Measurements from ENCODE around the gene MYO18B. TPM values are rescaled to one million over a fixed set of nuclear protein-coding genes. Genes with fewer than 3 reads are reported as not detected.

The MYO18B gene
- total RNA-seq, 2 experiments from 2014 or later, result 0.11 to 0.22 TPM

GRCh38 chr22:25758316-25758715 is 16.3 kb downstream of the MYO18B start:
- H3K27ac Mint-ChIP-seq, result no peak overlapping the region
- Histone ChIP-seq H3K9me3 (ENCODE audit: control insufficient read depth in 1 of 2, insufficient read depth in 1 of 2, low read length in 2 of 2) (no peaks in the 10 kb centered on the region), H3K4me1 (ENCODE audit: insufficient read depth, low read length) (no peaks in the 10 kb centered on the region), H3K27me3 (ENCODE audit: control insufficient read depth in 1 of 2, insufficient read depth in 2 of 2, low read length in 2 of 2) (peaks cover 0 to 3% of the 10 kb centered on the region in 2 experiments), H3K36me3 (ENCODE audit: insufficient read depth, low read length) (no peaks in the 10 kb centered on the region), H3K27ac (ENCODE audit: low read depth in 1 of 2, low read length in 2 of 2) (no peak overlapping the region), H3K4me3 (ENCODE audit: low read length) (no peak overlapping the region)
- DNase-seq (no peak), ATAC-seq (ENCODE audit: poor library complexity) (no peak)
- H3K36me3 Mint-ChIP-seq (ENCODE audit: low read depth), result no peaks in the 10 kb centered on the region
- no peak for TF ChIP-seq CTCF (IDR thresholded peaks at IDR 0.05)
- intact Hi-C loops (cut with DNase I, micrococcal nuclease), result no loop called here
- POLR2A ChIA-PET, result no interaction called here
- H3K4me1 Mint-ChIP-seq (ENCODE audit: low read depth), result no peaks in the 10 kb centered on the region
- no peak overlapping the region for H3K4me3 Mint-ChIP-seq
- H3K9me3 Mint-ChIP-seq, result no peaks in the 10 kb centered on the region
- CTCF ChIA-PET, result no interaction called here
- no peaks in the 10 kb centered on the region for H3K27me3 Mint-ChIP-seq

GRCh38 chr22:25759825-25760231 is 17.8 kb downstream of the MYO18B start:
- Mint-ChIP-seq H3K4me3 (no peak overlapping the region), H3K4me1 (ENCODE audit: low read depth) (no peaks in the 10 kb centered on the region), H3K36me3 (ENCODE audit: low read depth) (no peaks in the 10 kb centered on the region), H3K27me3 (no peaks in the 10 kb centered on the region), H3K27ac (no peak overlapping the region), H3K9me3 (no peaks in the 10 kb centered on the region)
- ATAC-seq (ENCODE audit: poor library complexity) (no peak), DNase-seq (peak in 2 of 14 experiments; percentile 22 to 37)
- ChIA-PET CTCF (no interaction called here), POLR2A (no interaction called here)
- no peaks in the 10 kb centered on the region for H3K36me3 ChIP-seq (ENCODE audit: insufficient read depth, low read length)
- H3K27ac ChIP-seq (ENCODE audit: low read depth in 1 of 2, low read length in 2 of 2), result no peak overlapping the region
- no peaks in the 10 kb centered on the region for H3K4me1 ChIP-seq (ENCODE audit: insufficient read depth, low read length)
- H3K27me3 ChIP-seq (ENCODE audit: control insufficient read depth in 1 of 2, insufficient read depth in 2 of 2, low read length in 2 of 2), result peaks cover 0 to 3% of the 10 kb centered on the region in 2 experiments
- TF ChIP-seq CTCF (IDR thresholded peaks at IDR 0.05), result no peak
- intact Hi-C loops (cut with DNase I, micrococcal nuclease), result no loop called here
- no peaks in the 10 kb centered on the region for H3K9me3 ChIP-seq (ENCODE audit: control insufficient read depth in 1 of 2, insufficient read depth in 1 of 2, low read length in 2 of 2)
- H3K4me3 ChIP-seq (ENCODE audit: low read length), result no peak overlapping the region

- H3K27me3 ChIP-seq (ENCODE audit: control insufficient read depth in 1 of 2, insufficient read depth in 2 of 2, low read length in 2 of 2), result peaks cover 0 to 3% of the 10 kb centered on the region in 2 experiments
- ChIA-PET POLR2A (no interaction called here), CTCF (no interaction called here)
- Mint-ChIP-seq H3K36me3 (ENCODE audit: low read depth) (no peaks in the 10 kb centered on the region), H3K9me3 (no peaks in the 10 kb centered on the region), H3K4me1 (ENCODE audit: low read depth) (no peaks in the 10 kb centered on the region), H3K27me3 (no peaks in the 10 kb centered on the region), H3K27ac (no peak overlapping the region), H3K4me3 (no peak overlapping the region)
- H3K4me3 ChIP-seq (ENCODE audit: low read length), result no peak overlapping the region
- H3K36me3 ChIP-seq (ENCODE audit: insufficient read depth, low read length), result no peaks in the 10 kb centered on the region
- ATAC-seq (ENCODE audit: poor library complexity) (no peak), DNase-seq (no peak)
- no peaks in the 10 kb centered on the region for H3K4me1 ChIP-seq (ENCODE audit: insufficient read depth, low read length)
- no peaks in the 10 kb centered on the region for H3K9me3 ChIP-seq (ENCODE audit: control insufficient read depth in 1 of 2, insufficient read depth in 1 of 2, low read length in 2 of 2)
- no peak overlapping the region for H3K27ac ChIP-seq (ENCODE audit: low read depth in 1 of 2, low read length in 2 of 2)
- no peak for TF ChIP-seq CTCF (IDR thresholded peaks at IDR 0.05)
- intact Hi-C loops (cut with DNase I, micrococcal nuclease), result no loop called here
Measured at GRCh38 chr22:25760294-25760693, 18.3 kb downstream of the MYO18B start.

All from CD4-positive, alpha-beta T cell (primary cell).